ENCODE results near the gene PLEKHH2. TPM values are rescaled to one million over a fixed set of nuclear protein-coding genes. Genes with fewer than 3 reads are reported as not detected.

Gene PLEKHH2
- total and polyA plus RNA-seq, 2 of the 13 experiments (the other 11 are each of a cell fraction or from before 2014, with no cell fraction given): 1.1 to 3.0 TPM

- peak; percentile 82 for TF ChIP-seq ZNF609 (CRISPR knock-in tag; IDR thresholded peaks at IDR 0.05; ENCODE audit: borderline replicate concordance)
- no peak; the same call in 1 of the 2 replicates for TF ChIP-seq ARNTL (CRISPR knock-in tag; IDR thresholded peaks at IDR 0.05)
- TF ChIP-seq ZNF724P (CRISPR knock-in tag; IDR thresholded peaks at IDR 0.05; ENCODE audit: borderline replicate concordance): peak; percentile 70
- no peak; the same call in 1 of the 2 replicates for TF ChIP-seq SOX13 (IDR thresholded peaks at IDR 0.05)
- TF ChIP-seq SOX13 (CRISPR knock-in tag; conservative IDR thresholded peaks at IDR 0.05 in 1 of 2, IDR thresholded peaks at IDR 0.05 in 1 of 2): peak in 1 of 2 experiments; percentile 45; a peak in 2 of 4 replicates
- peak; percentile 79; the same call in 1 of the 2 replicates for TF ChIP-seq ZNF775 (CRISPR knock-in tag; IDR thresholded peaks at IDR 0.05; ENCODE audit: borderline replicate concordance)
- TF ChIP-seq ZFP36 (IDR thresholded peaks at IDR 0.05; ENCODE audit: borderline replicate concordance, low read depth, low read length, partially characterized antibody): no peak
- peak; percentile 77; the same call in 1 of the 2 replicates for TF ChIP-seq FOXC1 (CRISPR knock-in tag; IDR thresholded peaks at IDR 0.05; ENCODE audit: borderline replicate concordance)
- TF ChIP-seq SIX1 (CRISPR knock-in tag; IDR thresholded peaks at IDR 0.05; ENCODE audit: borderline replicate concordance): no peak
- peak; percentile 92 for TF ChIP-seq KMT2A (CRISPR knock-in tag; IDR thresholded peaks at IDR 0.05)
- TF ChIP-seq HOXD1 (CRISPR knock-in tag; IDR thresholded peaks at IDR 0.05): peak; percentile 69; the same call in 1 of the 2 replicates
- TF ChIP-seq MAZ (IDR thresholded peaks at IDR 0.05; ENCODE audit: borderline replicate concordance, low read depth, low read length): peak; percentile 96
- peak; percentile 93 for TF ChIP-seq MAZ (CRISPR knock-in tag; IDR thresholded peaks at IDR 0.05; ENCODE audit: low read depth)
- peak; percentile 93 for TF ChIP-seq ATF7-NPFF (CRISPR knock-in tag; IDR thresholded peaks at IDR 0.05; ENCODE audit: low read depth)
- TF ChIP-seq ZFP82 (CRISPR knock-in tag; IDR thresholded peaks at IDR 0.05; ENCODE audit: borderline replicate concordance): no peak
- TF ChIP-seq ZNF333 (CRISPR knock-in tag; IDR thresholded peaks at IDR 0.05; ENCODE audit: borderline replicate concordance): peak; percentile 94
- TF ChIP-seq PAF1 (CRISPR knock-in tag; IDR thresholded peaks at IDR 0.05): no peak
- peak; percentile 70 for TF ChIP-seq ZNF616 (CRISPR knock-in tag; IDR thresholded peaks at IDR 0.05; ENCODE audit: low read depth)
- peak; percentile 91 for TF ChIP-seq DR1 (CRISPR knock-in tag; IDR thresholded peaks at IDR 0.05)
- 0 out of 2 replicates have a peak, but pooled peaks have one; percentile 18 for TF ChIP-seq ZBTB7B (CRISPR knock-in tag; IDR thresholded peaks at IDR 0.05)
- peak; percentile 82 for TF ChIP-seq ARHGAP35 (CRISPR knock-in tag; IDR thresholded peaks at IDR 0.05; ENCODE audit: borderline replicate concordance)
- peak; percentile 53; the same call in 1 of the 2 replicates for TF ChIP-seq ZNF331 (CRISPR knock-in tag; IDR thresholded peaks at IDR 0.05)
- TF ChIP-seq MIXL1 (CRISPR knock-in tag; IDR thresholded peaks at IDR 0.05): peak; percentile 77; the same call in 1 of the 2 replicates
- TF ChIP-seq TFDP2 (CRISPR knock-in tag; IDR thresholded peaks at IDR 0.05): peak; percentile 88
Measured at GRCh38 chr2:43595603-43596412, 41.3 kb upstream of the PLEKHH2 start, which contains the start of gene THADA (continued).
